Keratinocyte (primary cell): Measurements from ENCODE around the gene P2RX3. TPM values are rescaled to one million over a fixed set of nuclear protein-coding genes. Genes with fewer than 3 reads are reported as not detected.
A peak's percentile ranks its signal among the peaks of the same experiment; 100 is the strongest.

Experiments used
- DNase-seq: peaks from one replicate; pipeline ENCODE4 v3.0.0-alpha.2; 2011; ENCODE audit warnings: low read depth, missing footprints, low spot score
- FAIRE-seq: peaks from 2 replicates; lab custom pipeline; 2011; peaks lifted over from hg19 to GRCh38; lab: Jason Lieb, UNC
- H2AFZ ChIP-seq: 2 replicates; pipeline ENCODE4 v1.6.0; 2012; ENCODE audit warnings: low read length, control low read depth, inconsistent platforms; ENCODE audit not compliant: control insufficient read depth
- H3K27ac ChIP-seq: 2 replicates; pipeline ENCODE4 v1.5.1; 2011; ENCODE audit warnings: low read length; ENCODE audit not compliant: control insufficient read depth, insufficient read depth
- H3K27me3 ChIP-seq: 3 replicates; pipeline ENCODE4 v1.6.0; 2011; ENCODE audit warnings: low read length; ENCODE audit not compliant: control insufficient read depth, insufficient read depth; ENCODE audit errors: extremely low read depth
- H3K36me3 ChIP-seq, 2 experiments: 2 replicates in 1 of 2; 3 replicates in 1 of 2; pipeline ENCODE4 v1.5.1; 2011; ENCODE audit warnings: low read length in 2 of 2, mild to moderate bottlenecking in 1 of 2; ENCODE audit not compliant: control insufficient read depth in 2 of 2, insufficient read depth in 2 of 2; ENCODE audit errors: extremely low read depth in 1 of 2
- H3K4me1 ChIP-seq: 3 replicates; pipeline ENCODE4 v1.5.1; 2011; ENCODE audit warnings: low read length; ENCODE audit not compliant: control insufficient read depth, insufficient read depth; ENCODE audit errors: extremely low read depth
- H3K4me2 ChIP-seq: 3 replicates; pipeline ENCODE4 v1.6.0; 2011; ENCODE audit warnings: low read depth, low read length; ENCODE audit not compliant: control insufficient read depth, insufficient read depth; ENCODE audit errors: extremely low read depth
- H3K4me3 ChIP-seq, 3 experiments: fragments of 200-600 bp in 1 of 3; sonication (generic) in 1 of 3; 2 replicates in 2 of 3; 3 replicates in 1 of 3; pipeline ENCODE4 v1.5.1; 2011 to 2016; ENCODE audit warnings: low read length in 3 of 3, mild to moderate bottlenecking in 3 of 3, control low read depth in 2 of 3, inconsistent platforms in 1 of 3, low read depth in 1 of 3, mixed read lengths in 1 of 3, mixed run types in 1 of 3, moderate library complexity in 1 of 3; ENCODE audit not compliant: control insufficient read depth in 2 of 3, insufficient read depth in 2 of 3; ENCODE audit errors: extremely low read depth in 1 of 3
- H3K79me2 ChIP-seq: 2 replicates; pipeline ENCODE4 v1.6.0; 2012; ENCODE audit warnings: low read length; ENCODE audit not compliant: control insufficient read depth, insufficient read depth
- H3K9ac ChIP-seq: 3 replicates; pipeline ENCODE4 v1.6.0; 2011; ENCODE audit warnings: low read length; ENCODE audit not compliant: control insufficient read depth, insufficient read depth; ENCODE audit errors: extremely low read depth
- H3K9me1 ChIP-seq: 3 replicates; pipeline ENCODE4 v1.6.0; 2011; ENCODE audit warnings: low read length; ENCODE audit not compliant: control insufficient read depth, insufficient read depth; ENCODE audit errors: extremely low read depth
- H3K9me3 ChIP-seq: 2 replicates; pipeline ENCODE4 v1.5.1; 2012; ENCODE audit warnings: low read depth, low read length; ENCODE audit not compliant: control insufficient read depth
- H4K20me1 ChIP-seq: 3 replicates; pipeline ENCODE4 v1.6.0; 2011; ENCODE audit warnings: low read length; ENCODE audit not compliant: control insufficient read depth, insufficient read depth; ENCODE audit errors: extremely low read depth
- EZH2 ChIP-seq: IDR thresholded peaks from one replicate; pipeline ENCODE4 v1.6.1; 2012; ENCODE audit warnings: inconsistent platforms, mild to moderate bottlenecking, low read length, moderate library complexity
- dilution Hi-C: fragments of 300-500 bp; cut with MboI; formaldehyde crosslinking; loops from one replicate; pipeline ENCODE4 v1.7.0; 2020; ENCODE audit warnings: low sequenced_read_pairs; ENCODE audit not compliant: extremely low pct_ligation_motif_present
- polyA minus RNA-seq, 3 experiments: library from RNA; depleted of rRNA, polyadenylated mRNA; stranded (reverse); fragments of >200 nt; gene quantifications; 1 replicate in 1 of 3; 2 replicates in 1 of 3; 3 replicates in 1 of 3; pipeline ENCODE4 v1.2.3, GENCODE V29; 2011
- polyA plus RNA-seq, 5 experiments: library from polyadenylated mRNA; depleted of rRNA in 3 of 5; stranded (reverse) in 3 of 5; stranded (forward) in 1 of 5; unstranded in 1 of 5; fragments of >200 nt; gene quantifications; 1 replicate in 1 of 5; 2 replicates in 3 of 5; 3 replicates in 1 of 5; pipeline versions ENCODE4 v1.2.1 to v1.2.3, GENCODE V29; 2011 to 2012; ENCODE audit warnings: missing spikeins in 2 of 5, low read depth in 1 of 5, low replicate concordance in 1 of 5
- TF ChIP-seq, protein P1 (sequence below), 3 experiments: IDR thresholded peaks in 1 of 3; conservative IDR thresholded peaks in 1 of 3; optimal IDR thresholded peaks in 1 of 3; 2 replicates in 2 of 3; 3 replicates in 1 of 3; pipeline versions ENCODE3 to v1.5.1; 2011; ENCODE audit warnings: low read length in 3 of 3, mild to moderate bottlenecking in 3 of 3, moderate library complexity in 2 of 3, control low read depth in 1 of 3, inconsistent platforms in 1 of 3; ENCODE audit not compliant: insufficient read depth in 2 of 3; ENCODE audit errors: extremely low read depth in 1 of 3

P2RX3 gene
- not detected in 3 replicates for polyA plus RNA-seq
- not detected for polyA plus RNA-seq (2011; ENCODE audit: low read depth)
- not detected in 2 replicates for polyA plus RNA-seq (2011; cell fraction: cytosol; rRNA removed)
- not detected in 2 replicates for polyA plus RNA-seq (2011; cell fraction: nucleus; rRNA removed)
- not detected in 2 replicates for polyA plus RNA-seq (2012; ENCODE audit: low replicate concordance)
- not detected in 3 replicates for polyA minus RNA-seq
- not detected for polyA minus RNA-seq (2011; cell fraction: cytosol; rRNA and poly(A)+ RNA removed)
- polyA minus RNA-seq (2011; cell fraction: nucleus; rRNA and poly(A)+ RNA removed) = not detected in 2 replicates

DNA sequence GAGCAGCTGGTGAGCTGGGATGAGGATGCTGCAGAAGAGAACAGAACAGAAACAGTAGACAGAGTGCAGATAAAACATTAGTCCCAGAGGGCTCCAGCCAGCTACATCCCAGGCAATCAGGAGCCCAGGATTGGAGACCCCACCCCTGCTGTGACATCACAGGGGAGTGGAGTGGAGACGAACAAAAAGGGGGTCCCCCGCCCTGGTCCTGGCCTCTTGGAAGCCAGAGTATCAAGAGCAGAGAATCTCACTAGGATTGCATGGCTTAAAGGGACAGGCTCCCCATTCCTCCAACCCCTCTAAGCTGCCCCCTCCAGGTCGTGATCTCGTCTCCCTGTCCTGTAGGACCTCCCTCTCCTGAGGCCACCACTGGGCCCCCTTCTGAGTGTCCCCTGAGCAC is at the start of gene P2RX3:
TSS of gene P2RX3 (plus strand) at position 211 of the 400 bp plus-strand sequence. CDS start 199 bp downstream, outside the sequence.
- Histone ChIP-seq H3K79me2 (peaks cover 24% of the 10 kb centered on the region), H3K4me3 (no peak within 1 kb of the TSS), H3K27me3 (peaks cover 3% of the 10 kb centered on the region), H3K36me3 (peaks cover 4 to 6% of the 10 kb centered on the region in 2 experiments), H3K9me3 (no peaks in the 10 kb centered on the region), H4K20me1 (no peaks in the 10 kb centered on the region), H2AFZ (no peak within 1 kb of the TSS), H3K27ac (no peak within 1 kb of the TSS), H3K9ac (no peak within 1 kb of the TSS), H3K4me1 (peaks cover 15% of the 10 kb centered on the region), H3K4me2 (no peak within 1 kb of the TSS), H3K9me1 (no peaks in the 10 kb centered on the region)
- TF ChIP-seq, protein P1, sequence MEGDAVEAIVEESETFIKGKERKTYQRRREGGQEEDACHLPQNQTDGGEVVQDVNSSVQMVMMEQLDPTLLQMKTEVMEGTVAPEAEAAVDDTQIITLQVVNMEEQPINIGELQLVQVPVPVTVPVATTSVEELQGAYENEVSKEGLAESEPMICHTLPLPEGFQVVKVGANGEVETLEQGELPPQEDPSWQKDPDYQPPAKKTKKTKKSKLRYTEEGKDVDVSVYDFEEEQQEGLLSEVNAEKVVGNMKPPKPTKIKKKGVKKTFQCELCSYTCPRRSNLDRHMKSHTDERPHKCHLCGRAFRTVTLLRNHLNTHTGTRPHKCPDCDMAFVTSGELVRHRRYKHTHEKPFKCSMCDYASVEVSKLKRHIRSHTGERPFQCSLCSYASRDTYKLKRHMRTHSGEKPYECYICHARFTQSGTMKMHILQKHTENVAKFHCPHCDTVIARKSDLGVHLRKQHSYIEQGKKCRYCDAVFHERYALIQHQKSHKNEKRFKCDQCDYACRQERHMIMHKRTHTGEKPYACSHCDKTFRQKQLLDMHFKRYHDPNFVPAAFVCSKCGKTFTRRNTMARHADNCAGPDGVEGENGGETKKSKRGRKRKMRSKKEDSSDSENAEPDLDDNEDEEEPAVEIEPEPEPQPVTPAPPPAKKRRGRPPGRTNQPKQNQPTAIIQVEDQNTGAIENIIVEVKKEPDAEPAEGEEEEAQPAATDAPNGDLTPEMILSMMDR (optimal IDR thresholded peaks at IDR 0.05 in 1 of 3, IDR thresholded peaks at IDR 0.05 in 1 of 3, conservative IDR thresholded peaks at IDR 0.05 in 1 of 3; ENCODE audit: extremely low read depth in 1 of 3, insufficient read depth in 2 of 3, low read length in 3 of 3) = no peak
- no peak for TF ChIP-seq EZH2
- dilution Hi-C loops = no loop called here
- DNase-seq (no peak), FAIRE-seq (no peak)

DNA sequence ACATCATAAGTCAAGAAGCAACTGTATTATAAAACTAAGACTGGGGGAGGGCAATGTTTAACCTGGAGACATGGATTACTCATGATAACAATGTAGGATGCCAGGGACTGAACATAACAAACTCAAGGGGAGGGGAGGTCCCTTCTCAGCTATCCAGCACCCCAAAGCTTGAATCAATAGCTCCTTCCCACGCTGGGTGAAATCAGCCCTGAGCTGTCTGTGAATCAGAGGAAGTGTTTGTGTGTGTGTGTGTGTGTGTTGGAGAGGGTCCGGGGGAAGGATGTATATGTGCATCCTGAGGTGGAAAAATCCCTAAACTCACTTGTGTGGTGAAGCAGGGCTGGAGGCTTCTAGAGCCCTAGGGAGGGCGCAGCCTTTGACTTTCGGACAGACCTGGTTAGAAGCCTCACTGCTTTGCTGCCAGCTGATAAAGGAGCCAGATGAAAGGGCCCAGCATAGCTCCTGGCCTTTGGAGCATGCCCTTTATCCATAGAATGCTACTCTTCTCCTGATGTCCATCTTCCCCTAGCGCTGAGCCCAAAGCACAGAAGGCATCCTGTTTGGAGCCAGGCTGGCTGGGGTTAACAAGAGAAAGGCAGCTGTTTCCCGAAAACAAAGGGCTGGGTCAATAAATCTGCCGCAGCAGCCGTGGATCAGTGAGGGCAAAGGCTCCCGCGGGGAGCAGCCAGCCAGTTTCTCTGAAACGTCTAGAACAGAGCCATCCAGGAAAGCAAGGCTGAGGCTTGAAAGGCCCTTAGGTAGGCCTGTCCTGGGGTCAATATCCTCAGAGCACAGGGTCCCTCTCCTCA is 49.2 kb upstream of the P2RX3 start:
- Histone ChIP-seq H3K27me3 (no peaks in the 10 kb centered on the region), H3K4me1 (peaks cover 41% of the 10 kb centered on the region), H3K79me2 (no peaks in the 10 kb centered on the region), H3K36me3 (no peaks in the 10 kb centered on the region), H2AFZ (no peak overlapping the region), H3K9ac (peak overlapping the region; percentile 23), H3K4me3 (no peak overlapping the region), H3K9me1 (peaks cover 2% of the 10 kb centered on the region), H3K27ac (peak overlapping the region; percentile 60), H4K20me1 (no peaks in the 10 kb centered on the region), H3K9me3 (no peaks in the 10 kb centered on the region), H3K4me2 (peak overlapping the region; percentile 40)
- dilution Hi-C loops = loop anchor here (25.0 kb wide), 1 partner anchor 452 kb away; no protein-coding TSS in a partner anchor
- TF ChIP-seq EZH2 = no peak
- TF ChIP-seq, protein P1 (optimal IDR thresholded peaks at IDR 0.05 in 1 of 3, IDR thresholded peaks at IDR 0.05 in 1 of 3, conservative IDR thresholded peaks at IDR 0.05 in 1 of 3; ENCODE audit: extremely low read depth in 1 of 3, insufficient read depth in 2 of 3, low read length in 3 of 3) = no peak
- peak; percentile 86 for FAIRE-seq
- DNase-seq = no peak
